Stimulated activated CD8-positive, alpha-beta memory T cell treated with anti-CD3 and anti-CD28 coated beads, Interleukin-2, amount 100 ng/mL, for 48 hours (primary cell): ENCODE measurements around the gene FNDC7.
"Not testable (repeated sequence)": the region's sequence is repeated elsewhere in the genome, so short reads cannot be mapped to it uniquely, and the experiment has no call there.

ENCODE experiments used
- DNase-seq, 2 donors: peaks; one replicate each; pipeline ENCODE4 v3.0.0-alpha.2; 2020; ENCODE audit warnings: low read depth in 2 of 2

FNDC7 gene

GRCh38 chr1:108712606-108713150, at the start of gene FNDC7:
Gene FNDC7, plus strand, starts transcription at chr1:108712908. Its CDS starts 26 bp downstream, at chr1:108712934.
- no peak for DNase-seq

GRCh38 chr1:108663074-108663473, 49.6 kb upstream of the FNDC7 start:
- no peak for DNase-seq

- no peak for DNase-seq
Measured at GRCh38 chr1:108664481-108664880, 48.2 kb upstream of the FNDC7 start.

GRCh38 chr1:108665067-108665466, 47.6 kb upstream of the FNDC7 start:
- DNase-seq: no peak

- no peak for DNase-seq
Measured at GRCh38 chr1:108665771-108666170, 46.9 kb upstream of the FNDC7 start.

GRCh38 chr1:108667422-108667821, 45.3 kb upstream of the FNDC7 start:
- DNase-seq: not testable (repeated sequence)

GRCh38 chr1:108668777-108669176, 43.9 kb upstream of the FNDC7 start:
- no peak for DNase-seq

GRCh38 chr1:108669679-108670078, 43.0 kb upstream of the FNDC7 start:
- DNase-seq: no peak

- DNase-seq: no peak
Measured at GRCh38 chr1:108670131-108670773, 42.5 kb upstream of the FNDC7 start.

GRCh38 chr1:108671143-108671542, 41.6 kb upstream of the FNDC7 start:
- DNase-seq: no peak

- no peak for DNase-seq
Measured at GRCh38 chr1:108678706-108679105, 34.0 kb upstream of the FNDC7 start.

- no peak for DNase-seq
Measured at GRCh38 chr1:108679586-108680213, 33.0 kb upstream of the FNDC7 start.

GRCh38 chr1:108681701-108682100, 31.0 kb upstream of the FNDC7 start:
- not testable (repeated sequence) for DNase-seq

- DNase-seq: no peak
Measured at GRCh38 chr1:108685529-108685928, 27.2 kb upstream of the FNDC7 start.

GRCh38 chr1:108686614-108687313, 25.9 kb upstream of the FNDC7 start:
- no peak for DNase-seq

GRCh38 chr1:108691128-108691941, 21.4 kb upstream of the FNDC7 start:
- no peak for DNase-seq

GRCh38 chr1:108691942-108692723, 20.6 kb upstream of the FNDC7 start, which contains the start of gene PRPF38B:
Gene PRPF38B, plus strand, starts transcription at chr1:108692310. Its CDS starts 282 bp downstream, at chr1:108692592.
- peak; percentile 88 to 92 for DNase-seq

GRCh38 chr1:108692724-108693655, 19.7 kb upstream of the FNDC7 start:
- peak; percentile 36 to 40 for DNase-seq

GRCh38 chr1:108695535-108695934, 17.2 kb upstream of the FNDC7 start:
- no peak for DNase-seq
